GM12878 (cell line): ENCODE results near the gene MTCH2.

Experiments
- ATF7 ChIP-seq: fragments of 450-650 bp; IDR thresholded peaks from 2 replicates; pipeline ENCODE4 v1.6.1; 2016; ENCODE audit warnings: low read depth, mild to moderate bottlenecking
- CBX5 ChIP-seq: sonication (generic); IDR thresholded peaks from 2 replicates; pipeline ENCODE4 v1.6.1; 2016; ENCODE audit warnings: low read depth, moderate library complexity, mild to moderate bottlenecking, inconsistent platforms
- CTCF ChIP-seq, 3 experiments: IDR thresholded peaks in 2 of 3; conservative IDR thresholded peaks in 1 of 3; 2 replicates each; pipeline ENCODE4 v1.5.1; 2011; ENCODE audit warnings: low read depth in 3 of 3, low read length in 3 of 3, mild to moderate bottlenecking in 3 of 3, control low read depth in 2 of 3, moderate library complexity in 2 of 3, inconsistent platforms in 1 of 3, mixed read lengths in 1 of 3; ENCODE audit not compliant: control insufficient read depth in 2 of 3, insufficient read depth in 1 of 3; ENCODE audit errors: extremely low read depth in 1 of 3
- ESRRA ChIP-seq: IDR thresholded peaks from 2 replicates; pipeline ENCODE4 v1.6.1; 2012; ENCODE audit warnings: mild to moderate bottlenecking, low read length, improper control_type of control experiment
- EZH2 ChIP-seq: IDR thresholded peaks from 2 replicates; pipeline ENCODE4 v1.6.1; 2012; ENCODE audit warnings: low read depth, mild to moderate bottlenecking, control low read depth, inconsistent platforms, low read length, borderline replicate concordance; ENCODE audit not compliant: control insufficient read depth
- GABPA ChIP-seq: IDR thresholded peaks from 2 replicates; pipeline ENCODE4 v1.6.1; 2014; ENCODE audit warnings: antibody characterized with exemption, low read depth, mild to moderate bottlenecking, inconsistent platforms
- HDAC2 ChIP-seq: fragments of 200-600 bp; sonication (generic); IDR thresholded peaks from 2 replicates; pipeline ENCODE4 v1.6.1; 2017
- POLR2A ChIP-seq: IDR thresholded peaks from 2 replicates; pipeline ENCODE4 v1.6.1; 2011; ENCODE audit warnings: low read depth, mild to moderate bottlenecking, low read length
- REST ChIP-seq: IDR thresholded peaks from 2 replicates; pipeline ENCODE4 v1.6.1; 2012; ENCODE audit warnings: mild to moderate bottlenecking, low read depth, low read length
- SIX5 ChIP-seq: IDR thresholded peaks from 2 replicates; pipeline ENCODE4 v1.6.1; 2011; ENCODE audit warnings: mild to moderate bottlenecking, low read depth, low read length, moderate library complexity; ENCODE audit not compliant: severe bottlenecking
- TAF1 ChIP-seq: IDR thresholded peaks from 2 replicates; pipeline ENCODE4 v1.6.1; 2011; ENCODE audit warnings: mild to moderate bottlenecking, low read depth, low read length, borderline replicate concordance
- USF2 ChIP-seq: IDR thresholded peaks from 2 replicates; pipeline ENCODE4 v1.6.1; 2011; ENCODE audit warnings: low read depth, low read length, improper control_type of control experiment, borderline replicate concordance
- YBX1 ChIP-seq: fragments of 450-650 bp; IDR thresholded peaks from 2 replicates; pipeline ENCODE4 v1.6.1; 2016; ENCODE audit warnings: antibody characterized with exemption

- TF ChIP-seq GABPA (no peak), REST (no peak), POLR2A (no peak), CTCF (IDR thresholded peaks at IDR 0.05 in 2 of 3, conservative IDR thresholded peaks at IDR 0.05 in 1 of 3; ENCODE audit: control insufficient read depth in 2 of 3, extremely low read depth in 1 of 3, insufficient read depth in 1 of 3, low read depth in 3 of 3, low read length in 3 of 3) (no peak), EZH2 (no peak), CBX5 (no peak), YBX1 (no peak), HDAC2 (no peak), ATF7 (no peak), SIX5 (no peak), TAF1 (no peak), USF2 (no peak), ESRRA (no peak)
Measured at GRCh38 chr11:47628026-47628425, 14.3 kb downstream of the MTCH2 start.
